Measurements from ENCODE around the gene CFAP52.
"Not testable (repeated sequence)": the region's sequence is repeated elsewhere in the genome, so short reads cannot be mapped to it uniquely, and the experiment has no call there.

The CFAP52 gene

GRCh38 chr17:9622961-9623360, 46.5 kb downstream of the CFAP52 start:
- Histone ChIP-seq H3K36me3 (ENCODE audit: control insufficient read depth, low read depth, low read length) (no peaks in the 10 kb centered on the region), H3K27ac (ENCODE audit: low read length) (no peak overlapping the region), H3K9ac (ENCODE audit: low read length) (no peak overlapping the region), H3K4me3 (ENCODE audit: low read length) (no peak overlapping the region), H3K9me3 (ENCODE audit: control insufficient read depth, low read depth, low read length) (peaks cover 5% of the 10 kb centered on the region), H3K4me1 (ENCODE audit: control insufficient read depth, low read depth, low read length) (no peaks in the 10 kb centered on the region), H3K27me3 (ENCODE audit: control insufficient read depth, insufficient read depth, low read length) (no peaks in the 10 kb centered on the region)

- Histone ChIP-seq H3K9ac (ENCODE audit: low read length) (no peak overlapping the region), H3K4me1 (ENCODE audit: control insufficient read depth, low read depth, low read length) (no peaks in the 10 kb centered on the region), H3K9me3 (ENCODE audit: control insufficient read depth, low read depth, low read length) (no peaks in the 10 kb centered on the region), H3K27ac (ENCODE audit: low read length) (no peak overlapping the region), H3K27me3 (ENCODE audit: control insufficient read depth, insufficient read depth, low read length) (no peaks in the 10 kb centered on the region), H3K4me3 (ENCODE audit: low read length) (no peak overlapping the region), H3K36me3 (ENCODE audit: control insufficient read depth, low read depth, low read length) (no peaks in the 10 kb centered on the region)
Measured at GRCh38 chr17:9628509-9628908, 52.1 kb downstream of the CFAP52 start.

- no peaks in the 10 kb centered on the region for H3K4me1 ChIP-seq (ENCODE audit: control insufficient read depth, low read depth, low read length)
- no peak overlapping the region for H3K9ac ChIP-seq (ENCODE audit: low read length)
- no peaks in the 10 kb centered on the region for H3K9me3 ChIP-seq (ENCODE audit: control insufficient read depth, low read depth, low read length)
- no peaks in the 10 kb centered on the region for H3K27me3 ChIP-seq (ENCODE audit: control insufficient read depth, insufficient read depth, low read length)
- H3K36me3 ChIP-seq (ENCODE audit: control insufficient read depth, low read depth, low read length), result no peaks in the 10 kb centered on the region
- H3K27ac ChIP-seq (ENCODE audit: low read length), result no peak overlapping the region
- no peak overlapping the region for H3K4me3 ChIP-seq (ENCODE audit: low read length)
Measured at GRCh38 chr17:9632741-9633140, 56.3 kb downstream of the CFAP52 start.

GRCh38 chr17:9635340-9635739, 58.9 kb downstream of the CFAP52 start:
- no peaks in the 10 kb centered on the region for H3K4me1 ChIP-seq (ENCODE audit: control insufficient read depth, low read depth, low read length)

GRCh38 chr17:9636501-9636900, 60.1 kb downstream of the CFAP52 start:
- Histone ChIP-seq H3K9ac (ENCODE audit: low read length) (no peak overlapping the region), H3K27ac (ENCODE audit: low read length) (no peak overlapping the region), H3K4me3 (ENCODE audit: low read length) (no peak overlapping the region), H3K36me3 (ENCODE audit: control insufficient read depth, low read depth, low read length) (no peaks in the 10 kb centered on the region), H3K27me3 (ENCODE audit: control insufficient read depth, insufficient read depth, low read length) (no peaks in the 10 kb centered on the region), H3K4me1 (ENCODE audit: control insufficient read depth, low read depth, low read length) (no peaks in the 10 kb centered on the region), H3K9me3 (ENCODE audit: control insufficient read depth, low read depth, low read length) (no peaks in the 10 kb centered on the region)

More at GRCh38 chr17:9635340-9635739, 58.9 kb downstream of the CFAP52 start:
- H3K27ac ChIP-seq (ENCODE audit: low read length), result no peak overlapping the region
- H3K9ac ChIP-seq (ENCODE audit: low read length), result no peak overlapping the region
- no peak overlapping the region for H3K4me3 ChIP-seq (ENCODE audit: low read length)
- no peaks in the 10 kb centered on the region for H3K9me3 ChIP-seq (ENCODE audit: control insufficient read depth, low read depth, low read length)
- H3K36me3 ChIP-seq (ENCODE audit: control insufficient read depth, low read depth, low read length), result no peaks in the 10 kb centered on the region
- no peaks in the 10 kb centered on the region for H3K27me3 ChIP-seq (ENCODE audit: control insufficient read depth, insufficient read depth, low read length)

- H3K27ac ChIP-seq (ENCODE audit: low read length); H3K27me3 ChIP-seq (ENCODE audit: control insufficient read depth, insufficient read depth, low read length); H3K9me3 ChIP-seq (ENCODE audit: control insufficient read depth, low read depth, low read length); H3K4me3 ChIP-seq (ENCODE audit: low read length); H3K9ac ChIP-seq (ENCODE audit: low read length); H3K36me3 ChIP-seq (ENCODE audit: control insufficient read depth, low read depth, low read length); H3K4me1 ChIP-seq (ENCODE audit: control insufficient read depth, low read depth, low read length): not testable (repeated sequence)
Measured at GRCh38 chr17:9640388-9640787, 63.9 kb downstream of the CFAP52 start.

- no peaks in the 10 kb centered on the region for H3K9me3 ChIP-seq (ENCODE audit: control insufficient read depth, low read depth, low read length)
- H3K27me3 ChIP-seq (ENCODE audit: control insufficient read depth, insufficient read depth, low read length), result peaks cover 18% of the 10 kb centered on the region
- no peaks in the 10 kb centered on the region for H3K36me3 ChIP-seq (ENCODE audit: control insufficient read depth, low read depth, low read length)
- H3K9ac ChIP-seq (ENCODE audit: low read length), result no peak overlapping the region
- H3K4me1 ChIP-seq (ENCODE audit: control insufficient read depth, low read depth, low read length), result peaks cover 19% of the 10 kb centered on the region
- H3K27ac ChIP-seq (ENCODE audit: low read length), result no peak overlapping the region
- no peak overlapping the region for H3K4me3 ChIP-seq (ENCODE audit: low read length)
Measured at GRCh38 chr17:9643611-9644010, 67.2 kb downstream of the CFAP52 start.

- Histone ChIP-seq H3K4me3 (ENCODE audit: low read length) (peak within 1 kb of the TSS; percentile 85), H3K27ac (ENCODE audit: low read length) (peak within 1 kb of the TSS; percentile 66)
Measured at GRCh38 chr17:9644910-9645751, 68.7 kb downstream of the CFAP52 start, which contains the start of gene USP43. TSS of gene USP43 (plus strand) at chr17:9645517. CDS start at chr17:9645633, 116 bp downstream.

GRCh38 chr17:9645851-9646545, 69.6 kb downstream of the CFAP52 start:
- Histone ChIP-seq H3K9me3 (ENCODE audit: control insufficient read depth, low read depth, low read length) (no peaks in the 10 kb centered on the region), H3K9ac (ENCODE audit: low read length) (peak overlapping the region; percentile 51), H3K4me1 (ENCODE audit: control insufficient read depth, low read depth, low read length) (peaks cover 21% of the 10 kb centered on the region), H3K27ac (ENCODE audit: low read length) (no peak overlapping the region), H3K4me3 (ENCODE audit: low read length) (peak overlapping the region; percentile 85), H3K27me3 (ENCODE audit: control insufficient read depth, insufficient read depth, low read length) (peaks cover 18% of the 10 kb centered on the region), H3K36me3 (ENCODE audit: control insufficient read depth, low read depth, low read length) (no peaks in the 10 kb centered on the region)

More at GRCh38 chr17:9644910-9645751, 68.7 kb downstream of the CFAP52 start, which contains the start of gene USP43:
- H3K4me1 ChIP-seq (ENCODE audit: control insufficient read depth, low read depth, low read length), result peaks cover 21% of the 10 kb centered on the region
- no peaks in the 10 kb centered on the region for H3K9me3 ChIP-seq (ENCODE audit: control insufficient read depth, low read depth, low read length)
- no peaks in the 10 kb centered on the region for H3K36me3 ChIP-seq (ENCODE audit: control insufficient read depth, low read depth, low read length)
- peak within 1 kb of the TSS; percentile 82 for H3K9ac ChIP-seq (ENCODE audit: low read length)
- peaks cover 18% of the 10 kb centered on the region for H3K27me3 ChIP-seq (ENCODE audit: control insufficient read depth, insufficient read depth, low read length)

GRCh38 chr17:9646546-9646885, 70.1 kb downstream of the CFAP52 start:
- H3K4me3 ChIP-seq (ENCODE audit: low read length), result peak overlapping the region; percentile 85
- H3K27ac ChIP-seq (ENCODE audit: low read length), result no peak overlapping the region
- peaks cover 21% of the 10 kb centered on the region for H3K4me1 ChIP-seq (ENCODE audit: control insufficient read depth, low read depth, low read length)
- H3K9me3 ChIP-seq (ENCODE audit: control insufficient read depth, low read depth, low read length), result no peaks in the 10 kb centered on the region
- H3K27me3 ChIP-seq (ENCODE audit: control insufficient read depth, insufficient read depth, low read length), result peaks cover 18% of the 10 kb centered on the region
- no peaks in the 10 kb centered on the region for H3K36me3 ChIP-seq (ENCODE audit: control insufficient read depth, low read depth, low read length)
- H3K9ac ChIP-seq (ENCODE audit: low read length), result peak overlapping the region; percentile 51

GRCh38 chr17:9647014-9647413, 70.6 kb downstream of the CFAP52 start:
- H3K27ac ChIP-seq (ENCODE audit: low read length), result no peak overlapping the region
- no peaks in the 10 kb centered on the region for H3K9me3 ChIP-seq (ENCODE audit: control insufficient read depth, low read depth, low read length)
- H3K4me1 ChIP-seq (ENCODE audit: control insufficient read depth, low read depth, low read length), result peaks cover 21% of the 10 kb centered on the region
- H3K4me3 ChIP-seq (ENCODE audit: low read length), result peak overlapping the region; percentile 85
- H3K36me3 ChIP-seq (ENCODE audit: control insufficient read depth, low read depth, low read length), result no peaks in the 10 kb centered on the region
- H3K27me3 ChIP-seq (ENCODE audit: control insufficient read depth, insufficient read depth, low read length), result peaks cover 18% of the 10 kb centered on the region
- H3K9ac ChIP-seq (ENCODE audit: low read length), result no peak overlapping the region

All from iPS-18a (cell line).